DLD1 (cell line): ENCODE results near the gene TBC1D22A.

Source experiments
- in situ Hi-C: cut with HindIII; loops from 2 replicates; pipeline ENCODE4 v1.10.0; 2017; ENCODE audit warnings: low sequenced_read_pairs

TBC1D22A gene

GRCh38 chr22:46737105-46737975 is 25.1 kb upstream of the TBC1D22A start:
- in situ Hi-C loops: no loop called here

GRCh38 chr22:46737976-46738646 is 24.3 kb upstream of the TBC1D22A start, which contains the start of gene CERK:
Gene CERK (minus strand): TSS chr22:46738252. CDS start chr22:46738148, 104 bp downstream.
- in situ Hi-C loops: no loop called here

GRCh38 chr22:46738647-46739093 is 23.8 kb upstream of the TBC1D22A start:
- in situ Hi-C loops: no loop called here

GRCh38 chr22:46739094-46739870 is 23.2 kb upstream of the TBC1D22A start:
- in situ Hi-C loops: no loop called here

DNA sequence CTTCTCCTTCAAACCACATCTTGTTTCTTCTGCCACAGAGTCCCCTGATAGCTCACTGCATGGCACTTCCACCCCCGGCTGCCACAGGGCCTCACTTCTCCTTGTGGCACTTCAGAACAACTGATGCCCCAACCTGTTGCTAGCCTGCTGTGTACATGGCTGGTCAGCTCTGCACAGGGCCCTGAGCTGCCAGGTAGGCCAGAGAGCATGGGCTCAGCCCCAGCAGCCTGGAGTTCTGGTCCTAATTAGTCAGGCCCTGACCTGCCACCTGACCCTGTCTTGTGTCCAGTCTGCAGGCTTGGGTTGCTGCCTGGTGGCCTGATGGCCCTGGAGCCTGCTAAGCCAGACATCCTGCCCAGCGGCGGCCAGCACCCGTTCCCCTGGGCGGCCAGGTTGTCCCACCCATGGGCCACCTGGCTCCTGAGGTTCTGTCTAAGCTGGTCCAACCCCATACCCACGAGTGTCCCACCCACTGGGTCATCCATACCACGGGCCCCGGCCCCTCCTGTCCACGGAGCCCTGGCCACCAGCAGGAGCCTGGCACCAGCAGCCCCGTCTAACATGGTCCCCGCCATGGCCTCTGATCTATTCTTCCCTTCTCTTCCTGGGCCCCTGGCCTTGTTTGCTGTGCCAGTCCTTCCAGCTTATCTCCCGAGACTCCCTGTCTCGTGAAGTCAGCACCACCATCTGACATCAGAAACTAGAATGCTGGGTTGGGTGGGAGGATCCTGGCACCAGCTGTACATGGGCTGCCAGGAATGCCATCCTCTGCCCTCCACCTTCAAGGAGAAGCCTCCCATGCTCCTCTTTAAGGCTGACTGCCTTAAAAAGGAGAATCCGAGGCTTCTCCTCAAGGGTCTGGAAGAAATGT is 21.3 kb upstream of the TBC1D22A start:
- in situ Hi-C loops: no loop called here

DNA sequence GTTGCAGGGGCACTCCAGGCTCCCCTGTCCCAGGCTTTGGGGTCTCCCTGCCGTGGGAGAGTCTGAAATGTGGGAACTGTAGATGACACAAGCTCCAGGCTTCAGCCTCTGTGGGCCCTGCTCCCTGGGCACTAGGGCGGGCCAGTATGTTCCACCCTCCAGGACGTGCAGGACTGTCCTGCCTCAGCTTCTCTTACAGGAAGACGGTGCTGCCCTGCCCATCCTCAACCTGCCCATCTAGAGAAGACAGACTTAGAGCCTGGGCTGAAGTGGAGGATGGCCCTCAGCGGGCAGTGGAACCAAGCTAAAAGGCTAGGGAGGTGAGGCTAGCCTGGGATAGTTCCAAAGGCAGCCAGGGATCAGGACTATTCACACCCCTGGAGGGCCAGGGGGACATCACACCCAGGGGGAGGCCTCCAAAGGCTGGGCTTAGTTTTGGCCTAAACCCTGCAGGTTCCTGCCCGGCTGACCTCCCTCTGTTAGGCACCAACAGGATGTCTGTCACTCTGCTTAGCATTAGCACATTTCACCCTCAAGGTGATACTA is 20.4 kb upstream of the TBC1D22A start:
- in situ Hi-C loops: no loop called here

DNA sequence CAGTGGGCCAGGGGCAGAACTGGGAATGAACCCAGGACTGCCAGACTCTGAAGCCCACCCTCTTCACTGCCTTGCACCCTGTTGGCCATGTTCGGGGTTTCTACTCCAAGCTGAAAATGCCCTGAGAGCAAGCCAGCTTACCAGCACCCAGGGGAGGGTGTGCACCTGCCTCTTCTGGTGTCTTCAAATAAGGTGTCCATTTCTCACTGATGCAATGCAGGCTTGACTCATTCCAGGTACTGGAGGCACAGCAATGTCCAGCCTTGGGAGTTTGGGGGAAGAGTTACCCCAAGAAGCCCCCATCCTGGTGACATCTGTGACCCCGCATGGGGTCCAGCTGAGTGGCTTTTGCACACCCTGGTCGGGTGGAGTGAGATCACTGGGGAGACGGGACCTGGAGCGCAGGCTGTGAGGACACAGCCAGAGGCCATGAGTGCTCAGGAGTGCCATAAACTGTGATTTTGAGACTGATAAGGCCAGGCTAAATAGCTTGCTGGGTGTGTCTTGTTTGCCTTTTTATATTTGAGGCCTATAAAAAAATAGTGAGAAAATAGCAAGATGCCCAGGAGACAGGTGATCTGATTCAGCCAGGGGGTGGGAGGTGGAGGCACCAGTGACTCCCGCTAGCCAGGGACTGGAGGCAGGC is 19.8 kb upstream of the TBC1D22A start:
- in situ Hi-C loops: no loop called here

DNA sequence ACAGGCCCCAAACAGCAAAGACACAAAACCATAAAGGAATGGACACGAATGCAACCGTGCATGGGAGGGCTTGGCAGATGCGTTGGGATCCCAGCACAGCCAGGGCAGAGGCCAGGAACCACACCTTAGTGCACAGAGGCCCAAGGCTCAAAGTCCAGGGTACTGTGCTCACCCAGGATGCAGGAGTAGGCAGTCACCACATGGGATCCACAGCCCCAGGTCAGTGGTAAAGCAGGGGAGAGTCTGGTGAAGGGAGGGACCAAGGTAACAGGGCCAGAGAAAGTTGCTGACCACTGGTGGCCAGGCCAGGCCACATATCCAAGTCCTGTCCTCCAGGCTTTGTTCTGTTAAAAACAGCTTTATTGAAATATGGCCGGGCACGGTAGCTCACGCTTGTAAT is 17.9 kb upstream of the TBC1D22A start:
- in situ Hi-C loops: no loop called here

DNA sequence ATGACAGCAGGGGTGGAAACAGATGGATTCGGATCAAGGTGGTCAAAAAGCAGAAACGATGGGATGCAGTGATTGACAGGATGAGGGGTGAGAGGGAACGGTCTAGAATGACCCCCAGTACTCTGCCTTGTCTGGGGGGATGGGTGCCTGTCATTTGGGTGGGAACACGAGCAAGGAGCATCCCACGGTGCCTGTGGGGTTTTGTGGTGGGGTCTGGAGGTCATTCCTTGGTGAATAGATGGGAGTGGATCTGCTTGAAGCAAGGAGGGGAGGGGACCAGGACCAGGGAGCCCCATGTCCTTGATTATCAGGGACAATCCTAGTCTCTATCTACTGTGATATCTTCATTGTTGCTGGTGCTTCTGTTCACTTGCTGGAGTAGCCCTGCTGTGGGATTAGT is 16.3 kb upstream of the TBC1D22A start:
- in situ Hi-C loops: no loop called here

GRCh38 chr22:46746620-46747019 is 15.8 kb upstream of the TBC1D22A start:
- in situ Hi-C loops: no loop called here

DNA sequence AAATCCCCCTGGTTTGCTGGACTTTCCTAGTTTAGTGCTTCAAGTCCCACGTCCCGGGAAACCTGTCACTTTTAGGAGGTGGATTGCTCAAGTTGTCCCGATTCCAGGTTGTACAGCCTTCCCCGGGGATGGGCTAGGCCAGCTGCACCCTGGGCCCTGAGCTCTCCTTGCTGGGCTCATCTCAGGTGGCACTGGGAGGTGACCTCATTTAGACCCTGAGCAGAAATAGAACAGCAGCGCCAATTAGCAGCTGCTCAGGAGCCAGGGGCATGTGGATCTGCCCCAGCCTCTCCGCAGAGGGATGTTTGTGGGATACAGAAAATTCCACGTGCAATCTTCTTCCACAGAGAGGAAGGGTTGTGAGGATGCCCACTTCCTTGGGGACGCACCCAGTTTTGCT is 14.8 kb upstream of the TBC1D22A start:
- in situ Hi-C loops: no loop called here

DNA sequence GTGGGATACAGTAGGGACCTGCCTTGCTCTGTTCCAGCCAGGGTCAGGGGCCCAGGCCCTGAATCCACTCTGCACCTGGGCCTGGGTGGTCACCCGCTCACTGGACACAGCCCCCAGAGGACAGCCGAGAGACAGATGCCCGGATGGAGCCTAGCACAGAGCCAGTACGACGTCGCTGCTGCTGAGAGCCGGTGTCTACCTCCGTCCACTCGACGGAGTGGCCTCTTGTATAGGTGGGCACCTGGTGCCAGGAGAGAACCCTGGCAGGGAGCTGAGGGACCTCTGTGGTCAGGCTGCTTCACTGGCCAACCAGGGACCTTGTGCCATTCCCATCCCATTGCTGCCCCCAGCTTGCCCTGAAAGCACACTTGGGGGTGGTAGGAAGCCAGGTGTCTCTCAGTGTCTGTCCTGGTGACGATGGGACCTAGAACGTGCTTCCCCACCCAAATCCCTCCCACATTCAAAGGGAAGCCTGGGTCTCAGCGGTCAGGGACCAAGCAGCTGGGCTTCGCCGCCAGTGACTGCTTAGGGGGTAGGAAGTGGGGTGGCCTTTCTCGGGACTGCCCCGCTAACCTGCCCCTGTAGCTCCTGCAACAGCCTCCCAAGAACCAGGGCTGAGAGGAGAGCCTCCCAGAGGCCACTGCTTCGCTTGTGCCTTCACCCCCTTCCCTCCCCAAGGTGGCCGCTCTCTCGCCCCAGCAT is 14.1 kb upstream of the TBC1D22A start:
- in situ Hi-C loops: no loop called here

DNA sequence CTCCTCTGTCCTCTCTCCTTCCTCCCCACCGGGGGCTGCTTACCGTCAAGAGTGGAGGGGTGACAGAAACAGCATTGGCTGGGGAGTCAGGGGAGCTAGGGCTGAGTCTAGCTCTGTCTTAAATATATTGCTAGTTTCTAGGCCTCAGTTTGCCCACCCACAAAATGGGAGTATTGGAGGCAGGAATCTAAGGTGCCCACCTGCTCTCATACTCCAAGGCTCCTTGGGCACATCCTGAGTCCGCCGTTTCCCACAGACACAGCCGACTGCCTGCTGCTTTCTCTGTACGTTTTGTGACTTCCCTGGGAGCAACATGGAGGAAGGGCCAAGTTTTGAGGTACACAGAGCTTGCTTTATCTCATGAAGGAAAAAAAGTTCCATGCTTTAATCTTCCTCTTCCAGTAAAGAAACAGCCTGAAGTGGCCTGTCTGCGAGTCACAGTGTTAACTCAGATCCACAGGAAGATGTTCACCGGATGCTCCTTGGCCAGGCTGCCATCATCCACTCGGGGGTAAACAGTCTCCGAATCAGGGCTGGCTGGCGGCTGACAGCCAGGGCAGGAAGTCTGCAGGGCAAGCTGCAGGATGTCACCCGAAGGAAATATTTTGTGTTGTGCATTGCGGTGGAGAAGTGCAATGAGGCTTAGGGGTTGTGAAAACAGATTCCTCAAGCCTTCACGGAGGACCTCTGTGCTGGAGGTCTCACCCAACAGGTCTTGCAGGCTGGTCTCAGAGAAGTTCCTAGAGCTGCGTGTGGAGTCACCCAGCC is 13.4 kb upstream of the TBC1D22A start:
- in situ Hi-C loops: no loop called here

GRCh38 chr22:46749682-46750529 is 12.5 kb upstream of the TBC1D22A start:
- in situ Hi-C loops: no loop called here

- in situ Hi-C loops: no loop called here
Measured at GRCh38 chr22:46750530-46750800, 12.0 kb upstream of the TBC1D22A start.

GRCh38 chr22:46750863-46751443 is 11.5 kb upstream of the TBC1D22A start:
- in situ Hi-C loops: no loop called here

DNA sequence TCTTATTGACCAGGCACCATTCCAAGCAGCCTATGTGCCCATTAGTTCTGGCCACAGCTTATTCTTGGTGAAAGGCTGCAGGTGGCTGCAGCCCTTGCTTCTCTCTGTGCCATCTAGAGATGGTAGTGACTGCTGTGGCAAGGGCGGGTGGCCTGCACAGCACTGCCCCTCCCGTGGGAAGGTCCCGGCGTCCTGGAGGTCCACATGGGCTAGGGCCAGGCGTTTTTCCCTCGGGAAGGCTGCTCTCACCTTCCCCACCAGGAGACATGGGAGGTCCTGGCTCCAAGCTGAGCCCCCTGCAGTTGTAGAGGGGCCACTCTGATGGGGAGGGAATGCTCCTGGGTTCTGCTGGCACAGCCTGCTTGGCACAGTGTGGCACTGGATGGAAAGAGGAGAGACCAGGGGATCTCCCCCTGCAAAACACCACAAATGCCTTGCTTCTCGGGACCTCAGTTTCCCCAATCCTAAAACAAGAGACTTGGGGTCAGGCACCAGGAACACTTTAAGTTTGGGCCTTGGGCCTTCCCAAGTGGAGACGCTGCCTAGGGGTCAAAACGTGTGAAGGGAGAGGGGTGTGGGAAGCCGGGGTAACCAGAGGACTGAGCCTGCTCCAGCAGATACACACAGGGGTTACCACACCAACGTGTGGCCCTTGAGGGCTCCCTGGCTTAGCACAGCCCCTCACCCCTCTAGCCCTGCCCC is 10.0 kb upstream of the TBC1D22A start:
- in situ Hi-C loops: no loop called here
